A549 (cell line): ENCODE measurements around the gene BAG3. TPM values are rescaled to one million over a fixed set of nuclear protein-coding genes. Genes with fewer than 3 reads are reported as not detected.

ENCODE experiments used
- ATAC-seq, 2 experiments: fragments of 200-7000 bp in 1 of 2; fragments of >200 bp in 1 of 2; cut with Nextera tagmentation in 1 of 2; cut with Tn5 transposase in 1 of 2; 3 replicates each; pipeline versions ENCODE4 v1.8.0 to v1.9.1; 2018 to 2020; ENCODE audit warnings: mild to moderate bottlenecking in 1 of 2, moderate library complexity in 1 of 2
- CTCF ChIA-PET: fragments of 300-600 bp; sonication (Branson Sonifier 250); formaldehyde crosslinking; extraction: SDS; loops from one replicate; lab custom pipeline; 2021; ENCODE audit warnings: antibody characterized with exemption, inconsistent platforms; lab: Yijun Ruan, JAX
- POLR2A ChIA-PET: fragments of 350-600 bp; formaldehyde crosslinking; extraction: SDS; loops from one replicate; lab custom pipeline; 2021; ENCODE audit warnings: antibody characterized with exemption, inconsistent platforms; lab: Yijun Ruan, JAX
- DNase-seq, 2 experiments: peaks; one replicate each; pipeline versions ENCODE4 v3.0.0 to v3.0.0-alpha.2; 2011 to 2016; ENCODE audit warnings: low read depth in 1 of 2, low spot score in 1 of 2
- FAIRE-seq: peaks from 2 replicates; lab custom pipeline; 2011; peaks lifted over from hg19 to GRCh38; lab: Jason Lieb, UNC
- H3K27ac ChIP-seq, 2 experiments: fragments of >200 bp; sonication (Bioruptor Twin); formaldehyde crosslinking; 3 replicates each; pipeline ENCODE4 v1.5.1; 2016 to 2017
- H3K4me1 ChIP-seq: fragments of >200 bp; sonication (Bioruptor Twin); formaldehyde crosslinking; 3 replicates; pipeline ENCODE4 v1.6.1; 2016
- H3K4me2 ChIP-seq: fragments of >200 bp; sonication (Bioruptor Twin); formaldehyde crosslinking; 3 replicates; pipeline ENCODE4 v1.6.1; 2016
- H3K4me3 ChIP-seq: fragments of >200 bp; sonication (Bioruptor Twin); formaldehyde crosslinking; 3 replicates; pipeline ENCODE4 v1.5.1; 2016
- H3K9me3 ChIP-seq: fragments of >200 bp; sonication (Bioruptor Twin); formaldehyde crosslinking; 3 replicates; pipeline ENCODE4 v1.6.1; 2016
- BHLHE40 ChIP-seq: IDR thresholded peaks from 2 replicates; pipeline ENCODE4 v1.6.1; 2012; ENCODE audit warnings: low read depth, low read length, inconsistent platforms
- CBX2 ChIP-seq: fragments of 200-600 bp; sonication (generic); IDR thresholded peaks from 2 replicates; pipeline ENCODE4 v1.6.1; 2016; ENCODE audit warnings: low read depth, mild to moderate bottlenecking, borderline replicate concordance
- CHD4 ChIP-seq: fragments of 200-600 bp; sonication (generic); IDR thresholded peaks from 2 replicates; pipeline ENCODE4 v1.6.1; 2016; ENCODE audit warnings: antibody characterized with exemption, mild to moderate bottlenecking, borderline replicate concordance
- EHF ChIP-seq: fragments of 250-450 bp; sonication (Bioruptor Pico); IDR thresholded peaks from 2 replicates; pipeline ENCODE4 v1.5.0; 2020; ENCODE audit warnings: mild to moderate bottlenecking
- FOSB ChIP-seq: fragments of 250-450 bp; sonication (Bioruptor Pico); IDR thresholded peaks from 2 replicates; pipeline ENCODE4 v1.5.0; 2020; ENCODE audit warnings: mild to moderate bottlenecking, moderate library complexity
- FOXS1 ChIP-seq: fragments of 250-450 bp; sonication (Bioruptor Pico); IDR thresholded peaks from 2 replicates; pipeline ENCODE4 v1.5.0; 2020; ENCODE audit warnings: mild to moderate bottlenecking, moderate library complexity
- HDAC2 ChIP-seq: fragments of 200-600 bp; sonication (generic); IDR thresholded peaks from 2 replicates; pipeline ENCODE4 v1.6.1; 2016
- HOXA7 ChIP-seq: fragments of 250-450 bp; sonication (Bioruptor Pico); IDR thresholded peaks from 2 replicates; pipeline ENCODE4 v1.5.0; 2020; ENCODE audit warnings: mild to moderate bottlenecking, moderate library complexity
- HOXB5 ChIP-seq: fragments of 250-450 bp; sonication (Bioruptor Pico); IDR thresholded peaks from 2 replicates; pipeline ENCODE4 v1.5.0; 2020; ENCODE audit warnings: mild to moderate bottlenecking, moderate library complexity
- JUN ChIP-seq, 2 experiments: fragments of >200 bp; sonication (Bioruptor Twin); formaldehyde crosslinking; IDR thresholded peaks; 2 replicates in 1 of 2; 3 replicates in 1 of 2; pipeline ENCODE4 v1.6.1; 2016 to 2017
- KDM1A ChIP-seq: fragments of 200-600 bp; sonication (generic); IDR thresholded peaks from 2 replicates; pipeline ENCODE4 v1.6.1; 2016; ENCODE audit warnings: low read depth, mild to moderate bottlenecking
- KDM5A ChIP-seq: fragments of 200-600 bp; sonication (generic); IDR thresholded peaks from 2 replicates; pipeline ENCODE4 v1.6.1; 2016; ENCODE audit warnings: antibody characterized with exemption, mild to moderate bottlenecking
- MAFK ChIP-seq: fragments of 450-650 bp; IDR thresholded peaks from 2 replicates; pipeline ENCODE4 v1.6.1; 2014; ENCODE audit not compliant: partially characterized antibody
- MYC ChIP-seq: IDR thresholded peaks from 2 replicates; pipeline ENCODE4 v1.6.1; 2012; ENCODE audit warnings: mild to moderate bottlenecking, inconsistent platforms, low read length, improper control_type of control experiment, borderline replicate concordance
- NFE2L2 ChIP-seq: fragments of 150-350 bp; conservative IDR thresholded peaks from 2 replicates; pipeline ENCODE4 v1.6.1; 2014; ENCODE audit warnings: low read length
- NPAS2 ChIP-seq: fragments of 250-450 bp; sonication (Bioruptor Pico); IDR thresholded peaks from 2 replicates; pipeline ENCODE4 v1.8.0; 2022; ENCODE audit warnings: mild to moderate bottlenecking, moderate library complexity, borderline replicate concordance
- PHF8 ChIP-seq: fragments of 200-600 bp; sonication (generic); IDR thresholded peaks from 2 replicates; pipeline ENCODE4 v1.6.1; 2016; ENCODE audit warnings: low read depth, mild to moderate bottlenecking, antibody characterized with exemption, moderate library complexity, borderline replicate concordance
- POLR2A ChIP-seq: IDR thresholded peaks from 2 replicates; pipeline ENCODE4 v1.6.1; 2012; ENCODE audit warnings: mild to moderate bottlenecking, low read length
- RNF2 ChIP-seq: fragments of 200-600 bp; sonication (generic); IDR thresholded peaks from 2 replicates; pipeline ENCODE4 v1.6.1; 2016; ENCODE audit warnings: low read depth, mild to moderate bottlenecking, antibody characterized with exemption, moderate library complexity, borderline replicate concordance
- TFCP2L1 ChIP-seq: fragments of 250-450 bp; sonication (Bioruptor Pico); IDR thresholded peaks from 2 replicates; pipeline ENCODE4 v1.5.0; 2021; ENCODE audit warnings: mild to moderate bottlenecking
- ZC3H11A ChIP-seq: fragments of 450-650 bp; IDR thresholded peaks from 2 replicates; pipeline ENCODE4 v1.6.1; 2014; ENCODE audit warnings: antibody characterized with exemption, mild to moderate bottlenecking
- ZFP36 ChIP-seq: fragments of 450-650 bp; IDR thresholded peaks from 2 replicates; pipeline ENCODE4 v1.6.1; 2014; ENCODE audit warnings: borderline replicate concordance; ENCODE audit not compliant: partially characterized antibody
- ZSCAN20 ChIP-seq: fragments of 250-450 bp; sonication (Bioruptor Pico); IDR thresholded peaks from 2 replicates; pipeline ENCODE4 v1.8.0; 2022; ENCODE audit warnings: mild to moderate bottlenecking, moderate library complexity
- WGBS: methylation state at CpG from one replicate; pipeline ENCODE4 v1.1.6; 2017; ENCODE audit errors: missing lambda C conversion rate; 5-methylcytosine and 5-hydroxymethylcytosine counted together
- polyA plus RNA-seq, 4 experiments: library from polyadenylated mRNA; depleted of rRNA in 3 of 4; stranded (reverse); fragments of >200 nt; fragmentation: RNase III in 1 of 4; extraction: RNeasy Plus Mini Kit Qiagen cat#74134 plus additional on column Dnase treatment in 1 of 4; gene quantifications; 2 replicates in 3 of 4; 3 replicates in 1 of 4; pipeline ENCODE4 v1.2.3, GENCODE V29; 2011 to 2017
- TF ChIP-seq, protein P1 (sequence below): fragments of 450-650 bp; IDR thresholded peaks from 2 replicates; pipeline ENCODE4 v1.6.1; 2014; ENCODE audit warnings: antibody characterized with exemption
- TF ChIP-seq, protein P2 (sequence below): fragments of 200-600 bp; sonication (generic); IDR thresholded peaks from 2 replicates; pipeline ENCODE4 v1.6.1; 2016; ENCODE audit warnings: antibody characterized with exemption, mild to moderate bottlenecking, moderate library complexity
- TF ChIP-seq, protein P3 (sequence below): fragments of >200 bp; sonication (Bioruptor Twin); formaldehyde crosslinking; IDR thresholded peaks from 2 replicates; pipeline ENCODE4 v1.6.1; 2016
- TF ChIP-seq, protein P4 (sequence below): fragments of 150-350 bp; IDR thresholded peaks from 2 replicates; pipeline ENCODE4 v1.6.1; 2014; ENCODE audit warnings: low read depth, mild to moderate bottlenecking, low read length
- TF ChIP-seq, protein P5 (sequence below): IDR thresholded peaks from 2 replicates; pipeline ENCODE4 v1.6.1; 2012
- TF ChIP-seq, protein P6 (sequence below): fragments of >200 bp; sonication (Bioruptor Twin); formaldehyde crosslinking; IDR thresholded peaks from 3 replicates; pipeline ENCODE4 v1.6.1; 2016

The BAG3 gene
- polyA plus RNA-seq, 2 of the 4 experiments (the other 2 are of a cell fraction) = 10.7 to 58.4 TPM

DNA sequence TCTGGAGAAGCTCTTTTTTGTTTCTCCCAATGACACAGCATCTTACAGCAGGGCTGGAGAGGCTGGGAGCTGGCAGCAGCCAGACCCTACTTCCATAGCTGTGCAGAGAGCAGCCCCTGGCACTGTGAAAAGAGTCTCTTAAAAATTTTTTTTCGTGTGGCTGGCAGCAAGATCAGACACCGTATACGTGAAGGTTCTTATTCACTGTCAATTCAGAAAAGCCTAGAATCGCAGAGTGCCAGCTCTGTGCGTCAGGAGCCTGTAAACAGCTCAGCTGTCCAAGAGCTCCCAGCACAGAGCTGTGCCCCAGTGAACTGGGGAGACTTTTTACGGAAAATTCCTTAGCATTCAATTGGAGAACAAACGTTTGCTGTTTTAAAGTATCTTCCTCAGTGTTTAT, 6.5 kb downstream of the BAG3 start:
- WGBS = 9% methylated on average over 7 of the region's 7 CpGs
- DNase-seq (no peak), FAIRE-seq (no peak), ATAC-seq (peak in 1 of 2 experiments; percentile 51; a peak in 3 of 6 replicates)
- ChIA-PET CTCF (interaction anchor here (0.9 to 8.3 kb wide), 4 partner anchors 28 to 201 kb away, joined by 3 to 69 read pairs (median 19); no protein-coding TSS in a partner anchor), POLR2A (interaction anchor here (1.0 kb wide), 1 partner anchor 215 kb away, joined by 3 read pairs; the partner anchor contains the start of gene MCMBP)
- TF ChIP-seq PHF8 = no peak
- TF ChIP-seq, protein P1, sequence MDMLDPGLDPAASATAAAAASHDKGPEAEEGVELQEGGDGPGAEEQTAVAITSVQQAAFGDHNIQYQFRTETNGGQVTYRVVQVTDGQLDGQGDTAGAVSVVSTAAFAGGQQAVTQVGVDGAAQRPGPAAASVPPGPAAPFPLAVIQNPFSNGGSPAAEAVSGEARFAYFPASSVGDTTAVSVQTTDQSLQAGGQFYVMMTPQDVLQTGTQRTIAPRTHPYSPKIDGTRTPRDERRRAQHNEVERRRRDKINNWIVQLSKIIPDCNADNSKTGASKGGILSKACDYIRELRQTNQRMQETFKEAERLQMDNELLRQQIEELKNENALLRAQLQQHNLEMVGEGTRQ = no peak
- TF ChIP-seq POLR2A = no peak
- no peak for TF ChIP-seq FOXS1 (CRISPR knock-in tag)
- no peak for TF ChIP-seq BHLHE40
- TF ChIP-seq ZC3H11A = no peak
- TF ChIP-seq ZSCAN20 = no peak
- TF ChIP-seq HOXB5 (CRISPR knock-in tag) = no peak
- TF ChIP-seq RNF2 = no peak
- TF ChIP-seq, protein P2, sequence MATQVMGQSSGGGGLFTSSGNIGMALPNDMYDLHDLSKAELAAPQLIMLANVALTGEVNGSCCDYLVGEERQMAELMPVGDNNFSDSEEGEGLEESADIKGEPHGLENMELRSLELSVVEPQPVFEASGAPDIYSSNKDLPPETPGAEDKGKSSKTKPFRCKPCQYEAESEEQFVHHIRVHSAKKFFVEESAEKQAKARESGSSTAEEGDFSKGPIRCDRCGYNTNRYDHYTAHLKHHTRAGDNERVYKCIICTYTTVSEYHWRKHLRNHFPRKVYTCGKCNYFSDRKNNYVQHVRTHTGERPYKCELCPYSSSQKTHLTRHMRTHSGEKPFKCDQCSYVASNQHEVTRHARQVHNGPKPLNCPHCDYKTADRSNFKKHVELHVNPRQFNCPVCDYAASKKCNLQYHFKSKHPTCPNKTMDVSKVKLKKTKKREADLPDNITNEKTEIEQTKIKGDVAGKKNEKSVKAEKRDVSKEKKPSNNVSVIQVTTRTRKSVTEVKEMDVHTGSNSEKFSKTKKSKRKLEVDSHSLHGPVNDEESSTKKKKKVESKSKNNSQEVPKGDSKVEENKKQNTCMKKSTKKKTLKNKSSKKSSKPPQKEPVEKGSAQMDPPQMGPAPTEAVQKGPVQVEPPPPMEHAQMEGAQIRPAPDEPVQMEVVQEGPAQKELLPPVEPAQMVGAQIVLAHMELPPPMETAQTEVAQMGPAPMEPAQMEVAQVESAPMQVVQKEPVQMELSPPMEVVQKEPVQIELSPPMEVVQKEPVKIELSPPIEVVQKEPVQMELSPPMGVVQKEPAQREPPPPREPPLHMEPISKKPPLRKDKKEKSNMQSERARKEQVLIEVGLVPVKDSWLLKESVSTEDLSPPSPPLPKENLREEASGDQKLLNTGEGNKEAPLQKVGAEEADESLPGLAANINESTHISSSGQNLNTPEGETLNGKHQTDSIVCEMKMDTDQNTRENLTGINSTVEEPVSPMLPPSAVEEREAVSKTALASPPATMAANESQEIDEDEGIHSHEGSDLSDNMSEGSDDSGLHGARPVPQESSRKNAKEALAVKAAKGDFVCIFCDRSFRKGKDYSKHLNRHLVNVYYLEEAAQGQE = no peak
- Histone ChIP-seq H3K4me3 (no peak overlapping the region; the same call in 2 of the 3 replicates), H3K4me2 (peak overlapping the region; percentile 79), H3K4me1 (peaks cover 75% of the 10 kb centered on the region), H3K9me3 (no peaks in the 10 kb centered on the region), H3K27ac (peak overlapping the region; percentile 89 to 90)

DNA sequence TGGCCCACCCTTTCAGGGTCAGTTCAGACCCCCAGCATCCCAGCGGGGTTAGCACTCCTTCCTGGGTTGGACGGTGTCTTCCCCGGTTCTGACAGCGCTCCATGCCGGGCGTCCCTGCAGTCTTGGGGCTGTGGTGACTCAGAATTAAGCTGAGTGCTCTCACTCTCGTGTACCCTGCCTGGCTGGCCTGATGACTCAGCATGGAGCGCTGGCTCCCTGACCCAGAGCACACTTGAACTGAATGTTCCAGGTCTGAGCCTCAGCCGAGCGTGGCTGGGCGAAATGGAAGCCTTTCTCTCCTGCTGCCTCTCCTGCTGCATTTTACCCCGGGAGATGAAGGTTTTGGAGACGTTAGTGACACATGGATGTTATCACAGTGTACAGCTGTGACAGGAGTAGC, 7.1 kb downstream of the BAG3 start:
- DNase-seq (peak; percentile 81 to 92), FAIRE-seq (no peak), ATAC-seq (peak; percentile 90)
- POLR2A ChIA-PET = no interaction called here
- no peak overlapping the region; the same call in 2 of the 3 replicates for H3K4me3 ChIP-seq
- CTCF ChIA-PET = interaction anchor here (0.9 to 8.3 kb wide), 6 partner anchors 9 to 201 kb away, joined by 3 to 69 read pairs (median 4); no protein-coding TSS in a partner anchor
- peak overlapping the region; percentile 79 for H3K4me2 ChIP-seq
- peak overlapping the region; percentile 89 to 90 for H3K27ac ChIP-seq
- peaks cover 79% of the 10 kb centered on the region for H3K4me1 ChIP-seq
- no peaks in the 10 kb centered on the region for H3K9me3 ChIP-seq
- under 1% methylated on average over 13 of the region's 13 CpGs for WGBS
- TF ChIP-seq HOXA7 (CRISPR knock-in tag) (no peak), CBX2 (no peak), PHF8 (no peak), MYC (no peak), FOSB (CRISPR knock-in tag) (no peak), MAFK (peak; percentile 98), ZFP36 (no peak), NPAS2 (CRISPR knock-in tag) (no peak), KDM5A (no peak), EHF (CRISPR knock-in tag) (no peak), HDAC2 (no peak), CHD4 (no peak), KDM1A (no peak), JUN (IDR thresholded peaks at IDR 0.05) (peak in 1 of 2 experiments; percentile 40; a peak in 1 of 5 replicates), TFCP2L1 (CRISPR knock-in tag) (no peak), RNF2 (no peak), NFE2L2 (peak; percentile 68)
- TF ChIP-seq, protein P1 = no peak
- TF ChIP-seq, protein P3, sequence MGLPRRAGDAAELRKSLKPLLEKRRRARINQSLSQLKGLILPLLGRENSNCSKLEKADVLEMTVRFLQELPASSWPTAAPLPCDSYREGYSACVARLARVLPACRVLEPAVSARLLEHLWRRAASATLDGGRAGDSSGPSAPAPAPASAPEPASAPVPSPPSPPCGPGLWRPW = no peak
- TF ChIP-seq, protein P4, sequence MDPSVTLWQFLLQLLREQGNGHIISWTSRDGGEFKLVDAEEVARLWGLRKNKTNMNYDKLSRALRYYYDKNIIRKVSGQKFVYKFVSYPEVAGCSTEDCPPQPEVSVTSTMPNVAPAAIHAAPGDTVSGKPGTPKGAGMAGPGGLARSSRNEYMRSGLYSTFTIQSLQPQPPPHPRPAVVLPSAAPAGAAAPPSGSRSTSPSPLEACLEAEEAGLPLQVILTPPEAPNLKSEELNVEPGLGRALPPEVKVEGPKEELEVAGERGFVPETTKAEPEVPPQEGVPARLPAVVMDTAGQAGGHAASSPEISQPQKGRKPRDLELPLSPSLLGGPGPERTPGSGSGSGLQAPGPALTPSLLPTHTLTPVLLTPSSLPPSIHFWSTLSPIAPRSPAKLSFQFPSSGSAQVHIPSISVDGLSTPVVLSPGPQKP = no peak
- TF ChIP-seq, protein P5, sequence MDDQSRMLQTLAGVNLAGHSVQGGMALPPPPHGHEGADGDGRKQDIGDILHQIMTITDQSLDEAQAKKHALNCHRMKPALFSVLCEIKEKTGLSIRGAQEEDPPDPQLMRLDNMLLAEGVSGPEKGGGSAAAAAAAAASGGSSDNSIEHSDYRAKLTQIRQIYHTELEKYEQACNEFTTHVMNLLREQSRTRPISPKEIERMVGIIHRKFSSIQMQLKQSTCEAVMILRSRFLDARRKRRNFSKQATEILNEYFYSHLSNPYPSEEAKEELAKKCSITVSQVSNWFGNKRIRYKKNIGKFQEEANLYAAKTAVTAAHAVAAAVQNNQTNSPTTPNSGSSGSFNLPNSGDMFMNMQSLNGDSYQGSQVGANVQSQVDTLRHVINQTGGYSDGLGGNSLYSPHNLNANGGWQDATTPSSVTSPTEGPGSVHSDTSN = no peak
- TF ChIP-seq, protein P6, sequence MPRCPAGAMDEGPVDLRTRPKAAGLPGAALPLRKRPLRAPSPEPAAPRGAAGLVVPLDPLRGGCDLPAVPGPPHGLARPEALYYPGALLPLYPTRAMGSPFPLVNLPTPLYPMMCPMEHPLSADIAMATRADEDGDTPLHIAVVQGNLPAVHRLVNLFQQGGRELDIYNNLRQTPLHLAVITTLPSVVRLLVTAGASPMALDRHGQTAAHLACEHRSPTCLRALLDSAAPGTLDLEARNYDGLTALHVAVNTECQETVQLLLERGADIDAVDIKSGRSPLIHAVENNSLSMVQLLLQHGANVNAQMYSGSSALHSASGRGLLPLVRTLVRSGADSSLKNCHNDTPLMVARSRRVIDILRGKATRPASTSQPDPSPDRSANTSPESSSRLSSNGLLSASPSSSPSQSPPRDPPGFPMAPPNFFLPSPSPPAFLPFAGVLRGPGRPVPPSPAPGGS = no peak
